Tibial nerve (tissue), 4 donors: ENCODE data around the gene ENTPD3. TPM values are rescaled to one million over a fixed set of nuclear protein-coding genes. Genes with fewer than 3 reads are reported as not detected.

Experiments used
- DNase-seq, 2 donors: peaks; one replicate each; pipeline ENCODE4 v3.0.0-alpha.2; 2019; ENCODE audit warnings: low spot score in 2 of 2
- H3K27ac ChIP-seq, 4 donors: fragments of 200-600 bp; sonication (generic) in 3 of 4; one replicate each; pipeline ENCODE4 v1.5.1; 2017 to 2019; ENCODE audit warnings: mild to moderate bottlenecking in 1 of 4
- H3K27me3 ChIP-seq, 2 donors: fragments of 200-600 bp; sonication (generic) in 1 of 2; one replicate each; pipeline versions ENCODE4 v1.5.1 to v1.6.0; 2017 to 2019
- H3K36me3 ChIP-seq, 3 donors: fragments of 200-600 bp; sonication (generic); one replicate each; pipeline ENCODE4 v1.5.1; 2018 to 2019
- H3K4me1 ChIP-seq, 4 donors: fragments of 200-600 bp; sonication (generic) in 3 of 4; one replicate each; pipeline ENCODE4 v1.5.1; 2017 to 2019
- H3K4me3 ChIP-seq, 4 donors: fragments of 200-600 bp; sonication (generic) in 3 of 4; one replicate each; pipeline ENCODE4 v1.5.1; 2017 to 2019; ENCODE audit warnings: mild to moderate bottlenecking in 1 of 4, moderate library complexity in 1 of 4
- H3K9me3 ChIP-seq, 4 donors: fragments of 200-600 bp; sonication (generic) in 3 of 4; one replicate each; pipeline ENCODE4 v1.5.1; 2017 to 2019
- CTCF ChIP-seq, 5 experiments: fragments of 200-600 bp in 3 of 5; fragments of 450-650 bp in 2 of 5; sonication (generic) in 3 of 5; IDR thresholded peaks; one replicate each; pipeline ENCODE4 v1.5.1; 2016 to 2019; ENCODE audit warnings: antibody characterized with exemption in 5 of 5, mild to moderate bottlenecking in 3 of 5, moderate library complexity in 2 of 5
- EP300 ChIP-seq, 2 donors: sonication (generic); formaldehyde crosslinking; IDR thresholded peaks; one replicate each; pipeline ENCODE4 v1.6.1; 2017; ENCODE audit warnings: antibody characterized with exemption in 2 of 2, mild to moderate bottlenecking in 1 of 2
- POLR2A ChIP-seq, 2 donors: fragments of 450-650 bp; IDR thresholded peaks; one replicate each; pipeline ENCODE4 v1.6.1; 2017; ENCODE audit warnings: antibody characterized with exemption in 2 of 2, mild to moderate bottlenecking in 2 of 2, moderate library complexity in 2 of 2
- WGBS, 2 donors: methylation state at CpG; one replicate each; pipeline ENCODE4 v1.1.5; 2018; 5-methylcytosine and 5-hydroxymethylcytosine counted together
- total RNA-seq, 4 donors: library from RNA; depleted of rRNA; stranded (reverse); fragments of >200 nt; gene quantifications; one replicate each; pipeline ENCODE4 v1.1.0, GENCODE V29; 2016

The ENTPD3 gene
- total RNA-seq, 4 donors from 2014 or later, result 0.22 to 0.60 (median 0.41) TPM

- H3K4me1 ChIP-seq, result no peaks in the 10 kb centered on the region
- WGBS, 2 donors, result 35 to 36% methylated on average over 3 of the region's 3 CpGs
- H3K36me3 ChIP-seq, result peaks cover 0 to 37% (median 0%) of the 10 kb centered on the region in 3 donors
- H3K27ac ChIP-seq, result no peak overlapping the region
- TF ChIP-seq POLR2A (IDR thresholded peaks at IDR 0.05), result no peak
- TF ChIP-seq EP300 (IDR thresholded peaks at IDR 0.05), result no peak
- no peak for TF ChIP-seq CTCF (IDR thresholded peaks at IDR 0.05)
- H3K4me3 ChIP-seq, result no peak overlapping the region
- H3K27me3 ChIP-seq, result no peaks in the 10 kb centered on the region
- H3K9me3 ChIP-seq, result no peaks in the 10 kb centered on the region
- DNase-seq, result no peak
Observed at GRCh38 chr3:40398346-40398745, 11.4 kb downstream of the ENTPD3 start.

- Histone ChIP-seq H3K27me3 (no peaks in the 10 kb centered on the region), H3K27ac (no peak overlapping the region), H3K4me3 (no peak overlapping the region), H3K4me1 (no peaks in the 10 kb centered on the region), H3K36me3 (peaks cover 0 to 16% (median 0%) of the 10 kb centered on the region in 3 donors), H3K9me3 (no peaks in the 10 kb centered on the region)
- WGBS, 2 donors, result 96 to 98% methylated on average over 2 of the region's 2 CpGs
- no peak for DNase-seq
- TF ChIP-seq EP300 (IDR thresholded peaks at IDR 0.05) (no peak), CTCF (IDR thresholded peaks at IDR 0.05) (no peak), POLR2A (IDR thresholded peaks at IDR 0.05) (no peak)
Observed at GRCh38 chr3:40404591-40405198, 17.7 kb downstream of the ENTPD3 start.

- Histone ChIP-seq H3K4me1 (no peaks in the 10 kb centered on the region), H3K36me3 (peaks cover 0 to 16% (median 0%) of the 10 kb centered on the region in 3 donors), H3K27me3 (no peaks in the 10 kb centered on the region), H3K9me3 (no peaks in the 10 kb centered on the region), H3K4me3 (no peak overlapping the region), H3K27ac (no peak overlapping the region)
- WGBS, 2 donors, result 82 to 90% methylated on average over 2 of the region's 2 CpGs
- DNase-seq, result no peak
- TF ChIP-seq EP300 (IDR thresholded peaks at IDR 0.05) (no peak), POLR2A (IDR thresholded peaks at IDR 0.05) (no peak), CTCF (IDR thresholded peaks at IDR 0.05) (no peak)
Observed at GRCh38 chr3:40407007-40407406, 20.0 kb downstream of the ENTPD3 start.

GRCh38 chr3:40407611-40408010 is 20.6 kb downstream of the ENTPD3 start:
- 79 to 81% methylated on average over 3 of the region's 3 CpGs for WGBS, 2 donors
- H3K27ac ChIP-seq, result no peak overlapping the region

More at GRCh38 chr3:40407611-40408010, 20.6 kb downstream of the ENTPD3 start:
- Histone ChIP-seq H3K9me3 (no peaks in the 10 kb centered on the region), H3K36me3 (peaks cover 0 to 16% (median 0%) of the 10 kb centered on the region in 3 donors), H3K4me1 (no peaks in the 10 kb centered on the region), H3K27me3 (no peaks in the 10 kb centered on the region), H3K4me3 (no peak overlapping the region)
- TF ChIP-seq CTCF (IDR thresholded peaks at IDR 0.05) (no peak), POLR2A (IDR thresholded peaks at IDR 0.05) (no peak), EP300 (IDR thresholded peaks at IDR 0.05) (no peak)
- no peak for DNase-seq
